Measurements from ENCODE around the gene ARHGAP18. TPM values are rescaled to one million over a fixed set of nuclear protein-coding genes. Genes with fewer than 3 reads are reported as not detected.

The ARHGAP18 gene
- total and polyA plus RNA-seq, 2 experiments from 2014 or later, result 4.3 to 5.0 TPM

- no peaks in the 10 kb centered on the region for H3K79me2 ChIP-seq (replicated peaks; ENCODE audit: insufficient read depth)
- Mint-ChIP-seq H3K27ac (no peak overlapping the region), H3K9me3 (no peaks in the 10 kb centered on the region), H3K27me3 (ENCODE audit: insufficient read depth, low read depth, poor library complexity) (no peaks in the 10 kb centered on the region), H3K4me3 (no peak overlapping the region), H3K36me3 (ENCODE audit: low read depth) (no peaks in the 10 kb centered on the region), H3K4me1 (peaks cover 13% of the 10 kb centered on the region)
- H3K4me3 ChIP-seq, result no peak overlapping the region
- no peak overlapping the region for H3K4me2 ChIP-seq
- no peaks in the 10 kb centered on the region for H3K9me2 ChIP-seq (ENCODE audit: insufficient read depth)
- H3K36me3 ChIP-seq (ENCODE audit: insufficient read depth), result no peaks in the 10 kb centered on the region
- DNase-seq (ENCODE audit: low spot score) (peak; percentile 45), ATAC-seq (peak; percentile 64)
- no peak for TF ChIP-seq JUNB (IDR thresholded peaks at IDR 0.05; ENCODE audit: unreplicated experiment)
- TF ChIP-seq, protein P1, sequence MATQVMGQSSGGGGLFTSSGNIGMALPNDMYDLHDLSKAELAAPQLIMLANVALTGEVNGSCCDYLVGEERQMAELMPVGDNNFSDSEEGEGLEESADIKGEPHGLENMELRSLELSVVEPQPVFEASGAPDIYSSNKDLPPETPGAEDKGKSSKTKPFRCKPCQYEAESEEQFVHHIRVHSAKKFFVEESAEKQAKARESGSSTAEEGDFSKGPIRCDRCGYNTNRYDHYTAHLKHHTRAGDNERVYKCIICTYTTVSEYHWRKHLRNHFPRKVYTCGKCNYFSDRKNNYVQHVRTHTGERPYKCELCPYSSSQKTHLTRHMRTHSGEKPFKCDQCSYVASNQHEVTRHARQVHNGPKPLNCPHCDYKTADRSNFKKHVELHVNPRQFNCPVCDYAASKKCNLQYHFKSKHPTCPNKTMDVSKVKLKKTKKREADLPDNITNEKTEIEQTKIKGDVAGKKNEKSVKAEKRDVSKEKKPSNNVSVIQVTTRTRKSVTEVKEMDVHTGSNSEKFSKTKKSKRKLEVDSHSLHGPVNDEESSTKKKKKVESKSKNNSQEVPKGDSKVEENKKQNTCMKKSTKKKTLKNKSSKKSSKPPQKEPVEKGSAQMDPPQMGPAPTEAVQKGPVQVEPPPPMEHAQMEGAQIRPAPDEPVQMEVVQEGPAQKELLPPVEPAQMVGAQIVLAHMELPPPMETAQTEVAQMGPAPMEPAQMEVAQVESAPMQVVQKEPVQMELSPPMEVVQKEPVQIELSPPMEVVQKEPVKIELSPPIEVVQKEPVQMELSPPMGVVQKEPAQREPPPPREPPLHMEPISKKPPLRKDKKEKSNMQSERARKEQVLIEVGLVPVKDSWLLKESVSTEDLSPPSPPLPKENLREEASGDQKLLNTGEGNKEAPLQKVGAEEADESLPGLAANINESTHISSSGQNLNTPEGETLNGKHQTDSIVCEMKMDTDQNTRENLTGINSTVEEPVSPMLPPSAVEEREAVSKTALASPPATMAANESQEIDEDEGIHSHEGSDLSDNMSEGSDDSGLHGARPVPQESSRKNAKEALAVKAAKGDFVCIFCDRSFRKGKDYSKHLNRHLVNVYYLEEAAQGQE (IDR thresholded peaks at IDR 0.05; ENCODE audit: unreplicated experiment), result no peak
- TF ChIP-seq, protein P2, sequence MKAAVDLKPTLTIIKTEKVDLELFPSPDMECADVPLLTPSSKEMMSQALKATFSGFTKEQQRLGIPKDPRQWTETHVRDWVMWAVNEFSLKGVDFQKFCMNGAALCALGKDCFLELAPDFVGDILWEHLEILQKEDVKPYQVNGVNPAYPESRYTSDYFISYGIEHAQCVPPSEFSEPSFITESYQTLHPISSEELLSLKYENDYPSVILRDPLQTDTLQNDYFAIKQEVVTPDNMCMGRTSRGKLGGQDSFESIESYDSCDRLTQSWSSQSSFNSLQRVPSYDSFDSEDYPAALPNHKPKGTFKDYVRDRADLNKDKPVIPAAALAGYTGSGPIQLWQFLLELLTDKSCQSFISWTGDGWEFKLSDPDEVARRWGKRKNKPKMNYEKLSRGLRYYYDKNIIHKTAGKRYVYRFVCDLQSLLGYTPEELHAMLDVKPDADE (IDR thresholded peaks at IDR 0.05), result no peak
- no peak for TF ChIP-seq POLR2AphosphoS5 (IDR thresholded peaks at IDR 0.05; ENCODE audit: low read depth)
- peak overlapping the region; percentile 57; the same call in 1 of the 2 replicates for H2AFZ ChIP-seq
- H3K4me1 ChIP-seq (ENCODE audit: insufficient read depth), result no peaks in the 10 kb centered on the region
- no peaks in the 10 kb centered on the region for H3K27me3 ChIP-seq (ENCODE audit: insufficient read depth)
- H4K20me1 ChIP-seq (replicated peaks; ENCODE audit: insufficient read depth), result no peaks in the 10 kb centered on the region
- H3F3A ChIP-seq (replicated peaks; ENCODE audit: low read depth), result no peaks in the 10 kb centered on the region
- no peak overlapping the region for H3K27ac ChIP-seq (ENCODE audit: low read depth)
Measured at GRCh38 chr6:129744201-129744879, 34.4 kb upstream of the ARHGAP18 start.

- ATAC-seq (no peak), DNase-seq (ENCODE audit: low spot score) (no peak)
- Mint-ChIP-seq H3K9me3 (no peaks in the 10 kb centered on the region), H3K4me3 (no peak overlapping the region), H3K4me1 (peaks cover 3% of the 10 kb centered on the region; the same call in 2 of the 3 replicates), H3K36me3 (ENCODE audit: low read depth) (no peaks in the 10 kb centered on the region), H3K27ac (no peak overlapping the region), H3K27me3 (ENCODE audit: insufficient read depth, low read depth, poor library complexity) (no peaks in the 10 kb centered on the region)
- no peaks in the 10 kb centered on the region for H3K9me2 ChIP-seq (ENCODE audit: insufficient read depth)
- no peaks in the 10 kb centered on the region for H3K27me3 ChIP-seq (ENCODE audit: insufficient read depth)
- H4K20me1 ChIP-seq (replicated peaks; ENCODE audit: insufficient read depth), result no peaks in the 10 kb centered on the region
- H3K27ac ChIP-seq (ENCODE audit: low read depth), result no peak overlapping the region
- H3K36me3 ChIP-seq (ENCODE audit: insufficient read depth), result no peaks in the 10 kb centered on the region
- no peak overlapping the region for H2AFZ ChIP-seq
- H3K4me3 ChIP-seq, result no peak overlapping the region
- no peaks in the 10 kb centered on the region for H3K4me1 ChIP-seq (ENCODE audit: insufficient read depth)
- no peaks in the 10 kb centered on the region for H3F3A ChIP-seq (replicated peaks; ENCODE audit: low read depth)
- H3K79me2 ChIP-seq (replicated peaks; ENCODE audit: insufficient read depth), result no peaks in the 10 kb centered on the region
- no peak overlapping the region for H3K4me2 ChIP-seq
- no peak for TF ChIP-seq ZNF114 (CRISPR knock-in tag; IDR thresholded peaks at IDR 0.05)
- no peak for TF ChIP-seq STAT1 (IDR thresholded peaks at IDR 0.05; ENCODE audit: unreplicated experiment)
- TF ChIP-seq, protein P2 (IDR thresholded peaks at IDR 0.05), result no peak
- TF ChIP-seq CTCF (conservative IDR thresholded peaks at IDR 0.05; ENCODE audit: low read depth in 2 of 2), result no peak
- TF ChIP-seq POLR2AphosphoS5 (IDR thresholded peaks at IDR 0.05; ENCODE audit: low read depth), result no peak
Measured at GRCh38 chr6:129740013-129740412, 30.0 kb upstream of the ARHGAP18 start.
